ENCODE data around the gene SEC24D. TPM values are rescaled to one million over a fixed set of nuclear protein-coding genes. Genes with fewer than 3 reads are reported as not detected.

Gene SEC24D
- total RNA-seq, 1 donor from 2014 or later = 138 TPM

Other genes starting within 250 kb of the SEC24D start
- 52.0 and 54.5 TPM in 2 replicates for gene METTL14, start 150.7 kb downstream of the SEC24D start, total RNA-seq
- 3.2 and 4.1 TPM in 2 replicates for gene SYNPO2, start 52.7 kb upstream of the SEC24D start, total RNA-seq